Adrenal gland (tissue), 12 donors: ENCODE data around the gene RHO. TPM values are rescaled to one million over a fixed set of nuclear protein-coding genes. Genes with fewer than 3 reads are reported as not detected.

Source experiments
- DNase-seq, 7 donors: peaks; one replicate each; pipeline ENCODE4 v3.0.0-alpha.2; 2019 to 2020
- H3K27ac ChIP-seq, 5 donors: fragments of 200-600 bp; sonication (generic) in 4 of 5; 1 replicate in 3 of 5; 2 replicates in 2 of 5; pipeline versions ENCODE4 v1.5.1 to v1.8.0; 2016 to 2020; ENCODE audit warnings: mild to moderate bottlenecking in 1 of 5
- H3K27me3 ChIP-seq: fragments of 200-600 bp; 2 replicates; pipeline ENCODE4 v1.8.0; 2021
- H3K36me3 ChIP-seq, 2 donors: fragments of 200-600 bp; replicated peaks in 1 of 2; 1 replicate in 1 of 2; 2 replicates in 1 of 2; pipeline versions ENCODE4 v1.5.1 to v1.8.0; 2018 to 2022
- H3K4me1 ChIP-seq, 2 donors: fragments of 200-600 bp; replicated peaks in 1 of 2; 1 replicate in 1 of 2; 2 replicates in 1 of 2; pipeline versions ENCODE4 v1.5.1 to v1.8.0; 2018 to 2021
- H3K4me3 ChIP-seq, 4 donors: fragments of 200-600 bp; sonication (generic) in 3 of 4; one replicate each; pipeline ENCODE4 v1.5.1; 2016 to 2018
- H3K9me3 ChIP-seq, 3 donors: fragments of 200-600 bp; sonication (generic) in 1 of 3; replicated peaks in 1 of 3; 1 replicate in 2 of 3; 2 replicates in 1 of 3; pipeline versions ENCODE4 v1.5.1 to v1.8.0; 2016 to 2021
- CTCF ChIP-seq, 6 experiments: fragments of 450-650 bp in 4 of 6; fragments of 200-600 bp in 2 of 6; sonication (generic) in 1 of 6; IDR thresholded peaks; 1 replicate in 5 of 6; 2 replicates in 1 of 6; pipeline versions ENCODE4 v1.5.1 to v1.8.0; 2016 to 2021; ENCODE audit warnings: antibody characterized with exemption in 6 of 6, mild to moderate bottlenecking in 2 of 6, moderate library complexity in 1 of 6
- POLR2A ChIP-seq, 2 donors: fragments of 450-650 bp; IDR thresholded peaks; one replicate each; pipeline ENCODE4 v1.6.1; 2017; ENCODE audit warnings: antibody characterized with exemption in 2 of 2, mild to moderate bottlenecking in 2 of 2, moderate library complexity in 1 of 2
- WGBS, 4 donors: extraction: QIAGEN DNeasy Blood & Tissue Kit in 2 of 4; methylation state at CpG; one replicate each; pipeline versions ENCODE4 v1.1.5 to v1.1.7; 2013 to 2017; 5-methylcytosine and 5-hydroxymethylcytosine counted together
- intact Hi-C, 2 donors: fragments of 100-400 bp; cut with DNase I; formaldehyde crosslinking; loops; one replicate each; pipeline versions ENCODE4 v1.14.1 to v1.15.0; 2022 to 2023
- polyA plus RNA-seq, 3 donors: library from polyadenylated mRNA; stranded (reverse); fragments of 200-250 nt in 2 of 3; fragments of 350-450 nt in 1 of 3; fragmentation: Illumina TruSeq in 1 of 3; extraction: RNeasy Lipid Tissue Mini Kit (QIAGEN cat#74804) in 1 of 3; gene quantifications; one replicate each; pipeline ENCODE4 v1.2.3, GENCODE V29; 2013 to 2014
- total RNA-seq, 9 donors: library from RNA; depleted of rRNA in 4 of 9; stranded (reverse); fragments of >200 nt in 4 of 9; fragments of 120-200 nt in 1 of 9; fragmentation: NEBNext Ultra II Directional in 1 of 9; extraction: Animal tissue kit (Norgen Biotek cat#: 25700) in 1 of 9; gene quantifications; one replicate each; pipeline versions ENCODE4 v1.1.0 to v1.2.4, GENCODE V29; 2013 to 2023
- donor health status: healthy with polysubstance abuse.
- donor health status: Bipolar disorder and iron deficiency.
- donor health status: DM: yes; HTN: yes; CAD: no.
- donor health status: DM: no; HTN: no; CAD: no.
- donor health status: DM: no; HTN: no; CAD: no.
- donor health status: DM: yes; HTN: yes; CAD: no.

RHO gene
- total and polyA plus RNA-seq, 12 donors = not detected

- DNase-seq = no peak
- TF ChIP-seq CTCF (IDR thresholded peaks at IDR 0.05) (no peak), POLR2A (IDR thresholded peaks at IDR 0.05) (no peak)
- 91 to 94% (median 92%) methylated on average over 12 to 13 of the region's 13 CpGs for WGBS, 4 donors
- no peaks in the 10 kb centered on the region for H3K36me3 ChIP-seq
- H3K9me3 ChIP-seq = no peaks in the 10 kb centered on the region
- no peak overlapping the region for H3K27ac ChIP-seq
- no peaks in the 10 kb centered on the region for H3K27me3 ChIP-seq
- H3K4me3 ChIP-seq = no peak overlapping the region
- H3K4me1 ChIP-seq = peaks cover 0 to 15% of the 10 kb centered on the region in 2 donors
- intact Hi-C loops = loop anchor here in 1 of 2 donors (10.0 kb wide), 1 partner anchor 431 kb away; no protein-coding TSS in a partner anchor
Measured at GRCh38 chr3:129503471-129504291, 24.8 kb upstream of the RHO start.

- 59 to 71% (median 68%) methylated on average over 5 of the region's 5 CpGs for WGBS, 4 donors
- Histone ChIP-seq H3K36me3 (no peaks in the 10 kb centered on the region), H3K27me3 (no peaks in the 10 kb centered on the region), H3K27ac (no peak overlapping the region), H3K4me3 (no peak overlapping the region), H3K4me1 (peaks cover 0 to 7% of the 10 kb centered on the region in 2 donors), H3K9me3 (no peaks in the 10 kb centered on the region)
- TF ChIP-seq POLR2A (IDR thresholded peaks at IDR 0.05) (no peak), CTCF (IDR thresholded peaks at IDR 0.05) (no peak)
- intact Hi-C loops = loop anchor here in 1 of 2 donors (10.0 kb wide), 1 partner anchor 430 kb away; no protein-coding TSS in a partner anchor
- DNase-seq = peak in 1 of 7 donors; percentile 28
Measured at GRCh38 chr3:129504471-129505100, 23.9 kb upstream of the RHO start.

GRCh38 chr3:129505341-129505740 lies 23.1 kb upstream of the RHO start:
- no peaks in the 10 kb centered on the region for H3K36me3 ChIP-seq
- intact Hi-C loops = loop anchor here in 1 of 2 donors (10.0 kb wide), 1 partner anchor 429 kb away; no protein-coding TSS in a partner anchor
- 90 to 94% (median 93%) methylated on average over 6 of the region's 6 CpGs for WGBS, 4 donors
- no peaks in the 10 kb centered on the region for H3K9me3 ChIP-seq
- H3K27ac ChIP-seq = no peak overlapping the region
- no peak for DNase-seq
- H3K27me3 ChIP-seq = no peaks in the 10 kb centered on the region
- peaks cover 0 to 7% of the 10 kb centered on the region in 2 donors for H3K4me1 ChIP-seq
- no peak overlapping the region for H3K4me3 ChIP-seq
- no peak for TF ChIP-seq CTCF (IDR thresholded peaks at IDR 0.05)
- no peak for TF ChIP-seq POLR2A (IDR thresholded peaks at IDR 0.05)

- TF ChIP-seq CTCF (IDR thresholded peaks at IDR 0.05) (no peak), POLR2A (IDR thresholded peaks at IDR 0.05) (no peak)
Measured at GRCh38 chr3:129506231-129506742, 22.2 kb upstream of the RHO start.

More at GRCh38 chr3:129506231-129506742, 22.2 kb upstream of the RHO start:
- Histone ChIP-seq H3K4me1 (peaks cover 0 to 7% of the 10 kb centered on the region in 2 donors), H3K9me3 (no peaks in the 10 kb centered on the region), H3K27me3 (no peaks in the 10 kb centered on the region), H3K27ac (no peak overlapping the region), H3K36me3 (no peaks in the 10 kb centered on the region), H3K4me3 (no peak overlapping the region)
- 85 to 95% (median 90%) methylated on average over 9 of the region's 9 CpGs for WGBS, 4 donors
- intact Hi-C loops = loop anchor here in 1 of 2 donors (10.0 kb wide), 1 partner anchor 429 kb away; no protein-coding TSS in a partner anchor
- no peak for DNase-seq
